ENCODE results near the gene SERINC2. TPM values are rescaled to one million over a fixed set of nuclear protein-coding genes. Genes with fewer than 3 reads are reported as not detected.
A peak's percentile ranks its signal among the peaks of the same experiment; 100 is the strongest.
"Not testable (repeated sequence)": the region's sequence is repeated elsewhere in the genome, so short reads cannot be mapped to it uniquely, and the experiment has no call there.

SERINC2 gene
- total RNA-seq, 2 donors from 2014 or later: 274 to 381 TPM

GRCh38 chr1:31476891-31477846 is 64.2 kb downstream of the SERINC2 start:
- DNase-seq (no peak), ATAC-seq (peak; percentile 26)
- intact Hi-C loops (cut with DNase I, micrococcal nuclease): no loop called here

- ATAC-seq (no peak), DNase-seq (no peak)
- intact Hi-C loops (cut with DNase I, micrococcal nuclease): no loop called here
Observed at GRCh38 chr1:31478167-31478566, 65.2 kb downstream of the SERINC2 start.

GRCh38 chr1:31479811-31480210 is 66.8 kb downstream of the SERINC2 start:
- ATAC-seq: no peak
- intact Hi-C loops (cut with DNase I, micrococcal nuclease): no loop called here
- no peak for DNase-seq

GRCh38 chr1:31480426-31480825 is 67.4 kb downstream of the SERINC2 start:
- ATAC-seq; intact Hi-C loops (cut with DNase I, micrococcal nuclease); DNase-seq: not testable (repeated sequence)

- DNase-seq (no peak), ATAC-seq (peak; percentile 77)
- intact Hi-C loops (cut with DNase I, micrococcal nuclease): no loop called here
Observed at GRCh38 chr1:31482482-31483011, 69.5 kb downstream of the SERINC2 start.

GRCh38 chr1:31483012-31483946 is 70.3 kb downstream of the SERINC2 start:
- peak; percentile 50 to 56 for DNase-seq
- intact Hi-C loops (cut with DNase I, micrococcal nuclease): no loop called here
- ATAC-seq: peak; percentile 85

Other genes starting within 250 kb of the SERINC2 start
- gene NKAIN1, start 173.3 kb upstream of the SERINC2 start, total RNA-seq: under 1 TPM; 0.09 to 0.20 TPM
- gene SNRNP40, start 116.4 kb upstream of the SERINC2 start, total RNA-seq: 10 to 100 TPM; 22.5 to 31.8 TPM
- 10 to 100 TPM; 14.4 to 19.4 TPM for gene ZCCHC17, start 116.2 kb upstream of the SERINC2 start, total RNA-seq
- 1 to 10 TPM; 1.9 to 4.8 TPM for gene FABP3, start 40.1 kb upstream of the SERINC2 start, total RNA-seq
- gene TINAGL1, start 163.3 kb downstream of the SERINC2 start, total RNA-seq: 100 to 1,000 TPM; 135 to 139 TPM
- gene HCRTR1, start 204.5 kb downstream of the SERINC2 start, total RNA-seq: under 1 TPM in 1 of 2 donors, not detected in 1; 0.14 TPM
- gene PEF1, start 231.7 kb downstream of the SERINC2 start, total RNA-seq: 10 to 100 TPM; 47.2 to 57.2 TPM